ENCODE data around the gene PBX2. TPM values are rescaled to one million over a fixed set of nuclear protein-coding genes. Genes with fewer than 3 reads are reported as not detected.
"Not testable (repeated sequence)": the region's sequence is repeated elsewhere in the genome, so short reads cannot be mapped to it uniquely, and the experiment has no call there.

The PBX2 gene
- total RNA-seq, 4 donors from 2014 or later: 49.2 to 63.9 (median 55.8) TPM

DNA sequence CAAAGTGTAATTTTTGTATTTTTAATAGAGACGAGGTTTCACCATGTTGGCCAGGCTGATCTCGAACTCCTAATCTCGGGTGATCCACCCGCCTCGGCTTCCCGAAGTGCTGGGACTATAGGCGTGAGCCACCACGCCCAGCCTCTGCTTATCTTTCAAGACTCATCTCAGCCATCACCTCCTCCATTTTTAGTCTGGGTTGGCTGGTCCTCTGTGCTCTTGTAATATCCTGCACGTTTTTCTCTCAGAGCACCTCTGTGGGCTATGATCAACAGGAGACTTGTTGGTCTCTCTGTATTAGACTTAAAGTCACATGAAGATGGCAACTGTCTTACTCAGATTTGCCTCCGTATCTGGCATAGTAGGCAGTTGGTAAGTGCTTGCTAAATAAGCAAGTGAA lies 26.3 kb upstream of the PBX2 start:
- no peak for DNase-seq (ENCODE audit: low spot score in 2 of 2)
- 89 to 90% methylated on average over 10 of the region's 10 CpGs for WGBS, 2 donors
- intact Hi-C loops (cut with DNase I; ENCODE audit: low total_unique reads): no loop called here
- TF ChIP-seq POLR2A (IDR thresholded peaks at IDR 0.05): no peak
- TF ChIP-seq, protein P1, sequence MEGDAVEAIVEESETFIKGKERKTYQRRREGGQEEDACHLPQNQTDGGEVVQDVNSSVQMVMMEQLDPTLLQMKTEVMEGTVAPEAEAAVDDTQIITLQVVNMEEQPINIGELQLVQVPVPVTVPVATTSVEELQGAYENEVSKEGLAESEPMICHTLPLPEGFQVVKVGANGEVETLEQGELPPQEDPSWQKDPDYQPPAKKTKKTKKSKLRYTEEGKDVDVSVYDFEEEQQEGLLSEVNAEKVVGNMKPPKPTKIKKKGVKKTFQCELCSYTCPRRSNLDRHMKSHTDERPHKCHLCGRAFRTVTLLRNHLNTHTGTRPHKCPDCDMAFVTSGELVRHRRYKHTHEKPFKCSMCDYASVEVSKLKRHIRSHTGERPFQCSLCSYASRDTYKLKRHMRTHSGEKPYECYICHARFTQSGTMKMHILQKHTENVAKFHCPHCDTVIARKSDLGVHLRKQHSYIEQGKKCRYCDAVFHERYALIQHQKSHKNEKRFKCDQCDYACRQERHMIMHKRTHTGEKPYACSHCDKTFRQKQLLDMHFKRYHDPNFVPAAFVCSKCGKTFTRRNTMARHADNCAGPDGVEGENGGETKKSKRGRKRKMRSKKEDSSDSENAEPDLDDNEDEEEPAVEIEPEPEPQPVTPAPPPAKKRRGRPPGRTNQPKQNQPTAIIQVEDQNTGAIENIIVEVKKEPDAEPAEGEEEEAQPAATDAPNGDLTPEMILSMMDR (IDR thresholded peaks at IDR 0.05): no peak
- no peak overlapping the region for H3K4me3 ChIP-seq (ENCODE audit: low read depth, poor library complexity, severe bottlenecking)

GRCh38 chr6:32215617-32216016 lies 25.6 kb upstream of the PBX2 start:
- intact Hi-C loops (cut with DNase I; ENCODE audit: low total_unique reads): no loop called here

GRCh38 chr6:32214126-32214525 lies 24.1 kb upstream of the PBX2 start:
- TF ChIP-seq POLR2A (IDR thresholded peaks at IDR 0.05): no peak
- TF ChIP-seq, protein P1 (IDR thresholded peaks at IDR 0.05): no peak
- intact Hi-C loops (cut with DNase I; ENCODE audit: low total_unique reads): no loop called here
- H3K4me3 ChIP-seq (ENCODE audit: low read depth, poor library complexity, severe bottlenecking): no peak overlapping the region
- no peak for DNase-seq (ENCODE audit: low spot score in 2 of 2)
- 79 to 91% methylated on average over 3 of the region's 3 CpGs for WGBS, 2 donors

More at GRCh38 chr6:32215617-32216016, 25.6 kb upstream of the PBX2 start:
- DNase-seq (ENCODE audit: low spot score in 2 of 2): no peak
- TF ChIP-seq, protein P1 (IDR thresholded peaks at IDR 0.05): no peak
- TF ChIP-seq POLR2A (IDR thresholded peaks at IDR 0.05): no peak
- WGBS, 2 donors: 92 to 96% methylated on average over 4 of the region's 4 CpGs
- no peak overlapping the region for H3K4me3 ChIP-seq (ENCODE audit: low read depth, poor library complexity, severe bottlenecking)

- TF ChIP-seq, protein P1 (IDR thresholded peaks at IDR 0.05): no peak
- TF ChIP-seq POLR2A (IDR thresholded peaks at IDR 0.05): no peak
- H3K4me3 ChIP-seq (ENCODE audit: low read depth, poor library complexity, severe bottlenecking): no peak overlapping the region
- DNase-seq (ENCODE audit: low spot score in 2 of 2): no peak
- intact Hi-C loops (cut with DNase I; ENCODE audit: low total_unique reads): no loop called here
- WGBS, 2 donors: 91 to 93% methylated on average over 6 of the region's 6 CpGs
These were observed 23.6 kb upstream of the PBX2 start for GRCh38 chr6:32213649-32214048.

DNA sequence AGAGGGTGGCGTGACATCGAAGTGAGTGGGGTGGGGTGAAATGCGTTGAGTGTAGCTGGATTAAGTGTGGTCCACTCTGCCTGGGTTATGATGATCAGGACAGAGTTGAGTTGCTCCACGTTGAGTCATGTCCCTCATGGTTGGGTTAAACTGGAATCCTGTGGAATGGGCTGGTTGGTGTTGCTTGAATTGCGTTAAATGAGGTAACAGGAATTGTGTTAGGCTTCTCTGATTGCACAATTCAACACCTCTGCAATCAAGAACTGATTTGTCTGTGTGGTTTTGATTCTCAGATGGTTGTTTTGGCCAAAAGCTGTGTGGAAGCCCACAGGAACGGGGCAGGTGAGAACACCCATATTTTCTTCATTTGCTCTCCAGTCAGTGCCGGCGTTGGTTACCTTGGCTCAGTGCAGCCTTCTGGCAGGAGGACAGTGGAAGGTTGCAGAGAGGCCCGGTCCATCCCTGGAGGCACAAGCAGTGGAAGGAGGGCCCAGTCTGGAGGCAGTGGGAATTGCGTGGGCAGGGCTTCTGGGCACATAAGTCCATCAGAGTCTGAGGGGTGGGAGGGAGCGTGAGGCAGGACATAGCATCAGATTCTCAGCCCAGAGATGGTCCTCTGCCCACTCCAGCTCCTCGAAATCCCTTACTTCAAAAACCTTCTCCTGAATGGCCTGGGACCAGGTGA lies 22.2 kb upstream of the PBX2 start:
- 78 to 81% methylated on average over 12 of the region's 12 CpGs for WGBS, 2 donors
- TF ChIP-seq POLR2A (IDR thresholded peaks at IDR 0.05): no peak
- TF ChIP-seq, protein P1 (IDR thresholded peaks at IDR 0.05): no peak
- intact Hi-C loops (cut with DNase I; ENCODE audit: low total_unique reads): no loop called here
- DNase-seq (ENCODE audit: low spot score in 2 of 2): no peak
- no peak overlapping the region for H3K4me3 ChIP-seq (ENCODE audit: low read depth, poor library complexity, severe bottlenecking)

DNA sequence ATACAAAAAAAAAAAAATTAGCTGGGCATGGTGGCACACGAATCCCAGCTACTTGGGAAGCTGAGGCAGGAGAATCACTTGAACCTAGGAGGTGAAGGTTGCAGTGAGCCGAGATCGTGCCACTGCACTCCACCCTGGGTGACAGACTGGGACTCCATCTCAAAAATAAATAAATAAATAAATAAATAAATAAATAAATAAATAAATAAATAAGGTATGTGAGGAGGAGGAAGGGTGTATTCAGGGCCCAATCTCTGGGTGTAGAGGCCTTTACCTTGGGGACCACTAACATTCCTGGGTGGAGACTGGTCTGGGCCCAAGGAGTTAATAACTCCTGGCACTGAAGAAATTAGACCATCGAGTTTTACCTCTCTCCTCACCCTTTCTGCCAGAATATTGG lies 21.4 kb upstream of the PBX2 start:
- intact Hi-C loops (cut with DNase I; ENCODE audit: low total_unique reads); DNase-seq (ENCODE audit: low spot score in 2 of 2); H3K4me3 ChIP-seq (ENCODE audit: low read depth, poor library complexity, severe bottlenecking): not testable (repeated sequence)
- 83 to 87% methylated on average over 4 of the region's 4 CpGs for WGBS, 2 donors

Data from lower leg skin (tissue), 4 donors.